Liver (tissue), 9 donors: ENCODE measurements around the gene DDX39A. TPM values are rescaled to one million over a fixed set of nuclear protein-coding genes. Genes with fewer than 3 reads are reported as not detected.

Experiments used
- DNase-seq: peaks from one replicate; pipeline ENCODE4 v3.0.0-alpha.2; 2017; ENCODE audit warnings: low spot score
- H3K27ac ChIP-seq, 2 donors: one replicate each; pipeline ENCODE4 v1.7.0; 2013; ENCODE audit warnings: inconsistent platforms in 2 of 2, low read length in 2 of 2, control low read depth in 1 of 2, low read depth in 1 of 2, mild to moderate bottlenecking in 1 of 2
- H3K27me3 ChIP-seq, 4 donors: one replicate each; pipeline versions ENCODE4 v1.6.1 to v1.7.0; 2013; ENCODE audit warnings: low read length in 3 of 4, inconsistent platforms in 1 of 4, mild to moderate bottlenecking in 1 of 4, moderate library complexity in 1 of 4; ENCODE audit not compliant: control insufficient read depth in 4 of 4, insufficient read depth in 4 of 4
- H3K36me3 ChIP-seq, 4 donors: one replicate each; pipeline versions ENCODE4 v1.6.1 to v1.7.0; 2013; ENCODE audit warnings: low read length in 3 of 4, mild to moderate bottlenecking in 3 of 4, low read depth in 1 of 4, moderate library complexity in 1 of 4; ENCODE audit not compliant: control insufficient read depth in 4 of 4, insufficient read depth in 3 of 4
- H3K4me1 ChIP-seq, 4 donors: one replicate each; pipeline versions ENCODE4 v1.6.1 to v1.7.0; 2013; ENCODE audit warnings: low read length in 3 of 4, mild to moderate bottlenecking in 3 of 4, moderate library complexity in 1 of 4; ENCODE audit not compliant: control insufficient read depth in 4 of 4, insufficient read depth in 4 of 4
- H3K4me3 ChIP-seq, 3 donors: one replicate each; pipeline versions ENCODE4 v1.6.1 to v1.7.0; 2013; ENCODE audit warnings: low read length in 3 of 3, control low read depth in 1 of 3, low read depth in 1 of 3, mild to moderate bottlenecking in 1 of 3
- H3K9ac ChIP-seq, 2 donors: one replicate each; pipeline ENCODE4 v1.7.0; 2013; ENCODE audit warnings: low read length in 2 of 2, mild to moderate bottlenecking in 2 of 2, moderate library complexity in 2 of 2, control low read depth in 1 of 2, low read depth in 1 of 2
- H3K9me3 ChIP-seq, 4 donors: one replicate each; pipeline versions ENCODE4 v1.6.1 to v1.7.0; 2013; ENCODE audit warnings: low read length in 3 of 4; ENCODE audit not compliant: control insufficient read depth in 4 of 4
- EGR1 ChIP-seq, 2 donors: IDR thresholded peaks; 2 replicates each; pipeline ENCODE4 v1.6.1; 2016 to 2018; ENCODE audit warnings: antibody characterized with exemption in 2 of 2, low read depth in 2 of 2
- FOXA1 ChIP-seq: IDR thresholded peaks from 2 replicates; pipeline ENCODE4 v1.6.1; 2016; ENCODE audit warnings: antibody characterized with exemption
- FOXA2 ChIP-seq: IDR thresholded peaks from 2 replicates; pipeline ENCODE4 v1.6.1; 2016; ENCODE audit warnings: antibody characterized with exemption
- GABPA ChIP-seq, 2 donors: IDR thresholded peaks in 1 of 2; conservative IDR thresholded peaks in 1 of 2; 2 replicates each; pipeline ENCODE4 v1.6.1; 2016; ENCODE audit warnings: antibody characterized with exemption in 2 of 2, mild to moderate bottlenecking in 1 of 2, moderate library complexity in 1 of 2
- JUND ChIP-seq, 2 donors: IDR thresholded peaks; 2 replicates each; pipeline ENCODE4 v1.6.1; 2016; ENCODE audit warnings: antibody characterized with exemption in 2 of 2
- NR2F2 ChIP-seq: IDR thresholded peaks from 2 replicates; pipeline ENCODE4 v1.6.1; 2016; ENCODE audit warnings: antibody characterized with exemption
- RAD21 ChIP-seq, 2 donors: IDR thresholded peaks; 2 replicates each; pipeline ENCODE4 v1.6.1; 2016; ENCODE audit warnings: antibody characterized with exemption in 2 of 2, mild to moderate bottlenecking in 2 of 2
- REST ChIP-seq: IDR thresholded peaks from 2 replicates; pipeline ENCODE4 v1.6.1; 2016; ENCODE audit warnings: antibody characterized with exemption, mild to moderate bottlenecking
- RXRA ChIP-seq, 2 donors: IDR thresholded peaks; 2 replicates each; pipeline ENCODE4 v1.6.1; 2017 to 2018; ENCODE audit warnings: antibody characterized with exemption in 2 of 2, mild to moderate bottlenecking in 1 of 2
- SP1 ChIP-seq: IDR thresholded peaks from 2 replicates; pipeline ENCODE4 v1.6.1; 2018; ENCODE audit warnings: antibody characterized with exemption, mild to moderate bottlenecking
- TAF1 ChIP-seq: conservative IDR thresholded peaks from 2 replicates; pipeline ENCODE4 v1.6.1; 2016; ENCODE audit warnings: antibody characterized with exemption, mild to moderate bottlenecking
- YY1 ChIP-seq: IDR thresholded peaks from 2 replicates; pipeline ENCODE4 v1.6.1; 2016; ENCODE audit warnings: antibody characterized with exemption, mild to moderate bottlenecking
- WGBS: extraction: QIAGEN DNeasy Blood & Tissue Kit; methylation state at CpG from one replicate; pipeline ENCODE4 v1.1.7; 2013; 5-methylcytosine and 5-hydroxymethylcytosine counted together
- polyA plus RNA-seq, 2 donors: library from polyadenylated mRNA; stranded (reverse) in 1 of 2; unstranded in 1 of 2; fragments of 200-250 nt in 1 of 2; fragments of >200 nt in 1 of 2; fragmentation: Nextera tagmentation in 1 of 2; extraction: Ambion mirVana in 1 of 2; gene quantifications; one replicate each; pipeline versions ENCODE4 v1.2.1 to v1.2.3, GENCODE V29; 2013 to 2015
- total RNA-seq, 2 donors: library from RNA; depleted of rRNA; stranded (reverse); fragments of >200 nt; gene quantifications; one replicate each; pipeline ENCODE4 v1.2.3, GENCODE V29; 2014
- TF ChIP-seq, protein P1 (sequence below): IDR thresholded peaks from 2 replicates; pipeline ENCODE4 v1.6.1; 2016; ENCODE audit warnings: antibody characterized with exemption
- donor health status: healthy.
- donor health status: healthy.
- donor health status: healthy.
- donor health status: healthy.
- donor health status: healthy.

DDX39A gene
- total and polyA plus RNA-seq, 4 donors: 24.9 to 54.7 (median 35.4) TPM

DNA sequence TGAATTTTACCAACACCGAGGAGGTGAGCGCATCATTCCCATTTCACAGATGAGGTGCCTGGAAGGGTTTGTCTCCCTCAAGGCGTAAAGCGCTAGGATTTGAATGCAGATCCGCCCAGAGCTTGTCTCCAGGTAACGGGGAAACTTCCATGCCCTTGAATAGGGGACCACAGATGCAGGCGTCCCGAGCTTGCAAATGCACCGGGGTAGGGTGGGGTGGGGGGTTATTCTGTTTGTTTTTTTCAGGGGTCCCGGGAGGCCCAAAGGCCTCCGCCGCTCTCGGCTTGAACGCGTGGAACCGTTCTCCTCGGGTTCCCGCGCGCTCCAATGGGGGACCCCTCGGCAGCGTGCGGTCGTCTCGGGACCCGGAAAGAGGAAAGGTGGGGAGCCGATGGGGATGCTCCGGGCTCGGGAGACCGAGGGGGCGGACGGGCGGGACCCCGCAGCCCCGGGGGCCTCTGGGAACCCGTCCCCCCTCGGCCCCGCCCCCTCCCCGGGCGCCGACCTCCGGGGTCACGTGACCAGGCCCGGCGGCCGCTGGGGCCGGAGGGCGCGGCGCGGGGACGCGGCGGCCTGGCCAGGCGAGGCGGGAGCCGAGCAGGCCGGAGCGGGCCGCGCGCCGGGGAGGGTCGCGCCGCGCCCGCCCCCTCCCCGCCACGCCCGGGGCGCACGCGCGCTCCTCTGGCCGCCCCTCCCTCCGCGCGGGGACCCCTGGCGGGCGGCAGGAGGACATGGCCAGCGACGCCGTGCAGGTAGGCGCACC, 13.8 kb upstream of the DDX39A start, which contains the start of gene PKN1:
TSS of gene PKN1 (plus strand) at position 516 of the 763 bp plus-strand sequence. CDS start at position 732, 216 bp downstream.
- Histone ChIP-seq H3K4me1 (peaks cover 6 to 29% (median 14%) of the 10 kb centered on the region in 4 donors), H3K27me3 (no peaks in the 10 kb centered on the region), H3K9me3 (no peaks in the 10 kb centered on the region), H3K9ac (peak within 1 kb of the TSS; percentile 36 to 69), H3K36me3 (no peaks in the 10 kb centered on the region), H3K4me3 (peak within 1 kb of the TSS; percentile 49 to 96 (median 75)), H3K27ac (peak within 1 kb of the TSS; percentile 60 to 69)
- peak; percentile 65 for DNase-seq
- 3% methylated on average over 85 of the region's 85 CpGs for WGBS
- TF ChIP-seq FOXA1 (no peak), EGR1 (IDR thresholded peaks at IDR 0.05; ENCODE audit: low read depth in 2 of 2) (no peak), GABPA (IDR thresholded peaks at IDR 0.05 in 1 of 2, conservative IDR thresholded peaks at IDR 0.05 in 1 of 2) (no peak), SP1 (no peak), TAF1 (no peak), YY1 (no peak), REST (no peak)

GRCh38 chr19:14430712-14431111, 11.6 kb upstream of the DDX39A start:
- peaks cover 6 to 29% (median 14%) of the 10 kb centered on the region in 4 donors for H3K4me1 ChIP-seq
- H3K27ac ChIP-seq: no peak overlapping the region
- no peak overlapping the region for H3K4me3 ChIP-seq
- no peaks in the 10 kb centered on the region for H3K36me3 ChIP-seq
- 78% methylated on average over 3 of the region's 3 CpGs for WGBS
- DNase-seq: no peak
- no peak overlapping the region for H3K9ac ChIP-seq
- TF ChIP-seq NR2F2 (no peak), SP1 (no peak), REST (no peak), FOXA1 (no peak), TAF1 (no peak), EGR1 (IDR thresholded peaks at IDR 0.05; ENCODE audit: low read depth in 2 of 2) (no peak), YY1 (no peak), FOXA2 (no peak), GABPA (IDR thresholded peaks at IDR 0.05 in 1 of 2, conservative IDR thresholded peaks at IDR 0.05 in 1 of 2) (no peak), RAD21 (IDR thresholded peaks at IDR 0.05) (no peak), JUND (IDR thresholded peaks at IDR 0.05) (no peak), RXRA (IDR thresholded peaks at IDR 0.05) (no peak)
- TF ChIP-seq, protein P1, sequence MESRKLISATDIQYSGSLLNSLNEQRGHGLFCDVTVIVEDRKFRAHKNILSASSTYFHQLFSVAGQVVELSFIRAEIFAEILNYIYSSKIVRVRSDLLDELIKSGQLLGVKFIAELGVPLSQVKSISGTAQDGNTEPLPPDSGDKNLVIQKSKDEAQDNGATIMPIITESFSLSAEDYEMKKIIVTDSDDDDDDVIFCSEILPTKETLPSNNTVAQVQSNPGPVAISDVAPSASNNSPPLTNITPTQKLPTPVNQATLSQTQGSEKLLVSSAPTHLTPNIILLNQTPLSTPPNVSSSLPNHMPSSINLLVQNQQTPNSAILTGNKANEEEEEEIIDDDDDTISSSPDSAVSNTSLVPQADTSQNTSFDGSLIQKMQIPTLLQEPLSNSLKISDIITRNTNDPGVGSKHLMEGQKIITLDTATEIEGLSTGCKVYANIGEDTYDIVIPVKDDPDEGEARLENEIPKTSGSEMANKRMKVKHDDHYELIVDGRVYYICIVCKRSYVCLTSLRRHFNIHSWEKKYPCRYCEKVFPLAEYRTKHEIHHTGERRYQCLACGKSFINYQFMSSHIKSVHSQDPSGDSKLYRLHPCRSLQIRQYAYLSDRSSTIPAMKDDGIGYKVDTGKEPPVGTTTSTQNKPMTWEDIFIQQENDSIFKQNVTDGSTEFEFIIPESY: no peak
- H3K27me3 ChIP-seq: no peaks in the 10 kb centered on the region
- no peaks in the 10 kb centered on the region for H3K9me3 ChIP-seq
